Upper lobe of left lung (tissue), 4 donors: ENCODE data around the gene MAP6.
A peak's percentile ranks its signal among the peaks of the same experiment; 100 is the strongest.

Source experiments
- POLR2AphosphoS5 ChIP-seq, 2 donors: sonication (generic); formaldehyde crosslinking; IDR thresholded peaks; one replicate each; pipeline ENCODE4 v1.5.1; 2017; ENCODE audit warnings: antibody characterized with exemption in 2 of 2
- TF ChIP-seq, protein P1 (sequence below), 6 experiments: fragments of 450-650 bp in 4 of 6; fragments of 200-600 bp in 2 of 6; sonication (generic) in 2 of 6; IDR thresholded peaks; one replicate each; pipeline ENCODE4 v1.5.1; 2016 to 2019; ENCODE audit warnings: antibody characterized with exemption in 6 of 6

DNA sequence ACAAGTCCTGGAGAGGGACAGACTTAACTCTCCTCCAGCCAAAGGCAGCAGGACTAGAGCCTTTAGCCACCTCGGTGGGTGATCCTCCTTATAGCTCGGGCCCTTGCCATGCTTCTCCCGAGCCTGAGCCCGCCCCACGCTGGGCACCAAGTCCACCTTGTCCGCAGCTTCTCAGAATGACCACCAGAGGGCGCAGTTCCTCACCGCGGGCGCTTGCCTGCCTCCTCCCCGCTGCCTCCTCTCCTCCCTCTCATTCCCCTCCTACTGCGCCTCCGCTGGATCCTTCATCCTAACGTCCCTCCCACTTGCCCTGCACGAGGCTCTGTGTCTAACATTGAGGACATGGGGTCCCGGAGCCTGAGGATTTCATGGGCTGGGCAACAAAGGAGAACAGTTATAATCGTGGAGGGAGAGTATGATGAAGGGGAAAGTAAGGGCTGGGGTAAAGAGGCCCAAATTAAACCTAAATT lies 37.5 kb upstream of the MAP6 start:
- TF ChIP-seq, protein P1, sequence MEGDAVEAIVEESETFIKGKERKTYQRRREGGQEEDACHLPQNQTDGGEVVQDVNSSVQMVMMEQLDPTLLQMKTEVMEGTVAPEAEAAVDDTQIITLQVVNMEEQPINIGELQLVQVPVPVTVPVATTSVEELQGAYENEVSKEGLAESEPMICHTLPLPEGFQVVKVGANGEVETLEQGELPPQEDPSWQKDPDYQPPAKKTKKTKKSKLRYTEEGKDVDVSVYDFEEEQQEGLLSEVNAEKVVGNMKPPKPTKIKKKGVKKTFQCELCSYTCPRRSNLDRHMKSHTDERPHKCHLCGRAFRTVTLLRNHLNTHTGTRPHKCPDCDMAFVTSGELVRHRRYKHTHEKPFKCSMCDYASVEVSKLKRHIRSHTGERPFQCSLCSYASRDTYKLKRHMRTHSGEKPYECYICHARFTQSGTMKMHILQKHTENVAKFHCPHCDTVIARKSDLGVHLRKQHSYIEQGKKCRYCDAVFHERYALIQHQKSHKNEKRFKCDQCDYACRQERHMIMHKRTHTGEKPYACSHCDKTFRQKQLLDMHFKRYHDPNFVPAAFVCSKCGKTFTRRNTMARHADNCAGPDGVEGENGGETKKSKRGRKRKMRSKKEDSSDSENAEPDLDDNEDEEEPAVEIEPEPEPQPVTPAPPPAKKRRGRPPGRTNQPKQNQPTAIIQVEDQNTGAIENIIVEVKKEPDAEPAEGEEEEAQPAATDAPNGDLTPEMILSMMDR (IDR thresholded peaks at IDR 0.05), result peak; percentile 90 to 97 (median 92)
- TF ChIP-seq POLR2AphosphoS5 (IDR thresholded peaks at IDR 0.05), result no peak
